LNCaP clone FGC (cell line): ENCODE measurements around the gene PYGL.

ENCODE experiments used
- DNase-seq: peaks from one replicate; pipeline ENCODE4 v3.0.0-alpha.2; 2011; ENCODE audit warnings: low read depth
- H3K4me3 ChIP-seq: 2 replicates; pipeline ENCODE4 v1.5.1; 2011; ENCODE audit warnings: mild to moderate bottlenecking, low read depth, low read length, control low read depth
- TF ChIP-seq, protein P1 (sequence below): IDR thresholded peaks from 2 replicates; pipeline ENCODE4 v1.5.1; 2012; ENCODE audit warnings: mild to moderate bottlenecking; ENCODE audit not compliant: control insufficient read depth, insufficient read depth; ENCODE audit errors: extremely low read depth

The PYGL gene

DNA sequence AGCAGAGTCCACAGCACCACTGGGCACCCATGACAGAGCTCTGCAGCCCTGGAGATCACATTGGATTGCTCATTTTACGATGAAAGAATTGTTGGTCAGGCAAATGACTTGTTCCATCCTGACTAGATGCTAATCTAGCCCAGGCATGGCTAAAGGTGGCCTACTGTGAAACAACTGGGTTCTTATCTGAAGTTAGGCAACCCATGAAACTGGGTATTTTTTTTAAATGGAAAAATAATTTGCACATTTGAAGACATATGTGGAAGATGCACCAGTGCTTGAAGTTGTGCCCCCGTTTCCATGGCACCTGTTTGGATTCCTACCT, 8.3 kb downstream of the PYGL start:
- TF ChIP-seq, protein P1, sequence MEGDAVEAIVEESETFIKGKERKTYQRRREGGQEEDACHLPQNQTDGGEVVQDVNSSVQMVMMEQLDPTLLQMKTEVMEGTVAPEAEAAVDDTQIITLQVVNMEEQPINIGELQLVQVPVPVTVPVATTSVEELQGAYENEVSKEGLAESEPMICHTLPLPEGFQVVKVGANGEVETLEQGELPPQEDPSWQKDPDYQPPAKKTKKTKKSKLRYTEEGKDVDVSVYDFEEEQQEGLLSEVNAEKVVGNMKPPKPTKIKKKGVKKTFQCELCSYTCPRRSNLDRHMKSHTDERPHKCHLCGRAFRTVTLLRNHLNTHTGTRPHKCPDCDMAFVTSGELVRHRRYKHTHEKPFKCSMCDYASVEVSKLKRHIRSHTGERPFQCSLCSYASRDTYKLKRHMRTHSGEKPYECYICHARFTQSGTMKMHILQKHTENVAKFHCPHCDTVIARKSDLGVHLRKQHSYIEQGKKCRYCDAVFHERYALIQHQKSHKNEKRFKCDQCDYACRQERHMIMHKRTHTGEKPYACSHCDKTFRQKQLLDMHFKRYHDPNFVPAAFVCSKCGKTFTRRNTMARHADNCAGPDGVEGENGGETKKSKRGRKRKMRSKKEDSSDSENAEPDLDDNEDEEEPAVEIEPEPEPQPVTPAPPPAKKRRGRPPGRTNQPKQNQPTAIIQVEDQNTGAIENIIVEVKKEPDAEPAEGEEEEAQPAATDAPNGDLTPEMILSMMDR, result no peak
- no peak overlapping the region for H3K4me3 ChIP-seq
- DNase-seq, result no peak

DNA sequence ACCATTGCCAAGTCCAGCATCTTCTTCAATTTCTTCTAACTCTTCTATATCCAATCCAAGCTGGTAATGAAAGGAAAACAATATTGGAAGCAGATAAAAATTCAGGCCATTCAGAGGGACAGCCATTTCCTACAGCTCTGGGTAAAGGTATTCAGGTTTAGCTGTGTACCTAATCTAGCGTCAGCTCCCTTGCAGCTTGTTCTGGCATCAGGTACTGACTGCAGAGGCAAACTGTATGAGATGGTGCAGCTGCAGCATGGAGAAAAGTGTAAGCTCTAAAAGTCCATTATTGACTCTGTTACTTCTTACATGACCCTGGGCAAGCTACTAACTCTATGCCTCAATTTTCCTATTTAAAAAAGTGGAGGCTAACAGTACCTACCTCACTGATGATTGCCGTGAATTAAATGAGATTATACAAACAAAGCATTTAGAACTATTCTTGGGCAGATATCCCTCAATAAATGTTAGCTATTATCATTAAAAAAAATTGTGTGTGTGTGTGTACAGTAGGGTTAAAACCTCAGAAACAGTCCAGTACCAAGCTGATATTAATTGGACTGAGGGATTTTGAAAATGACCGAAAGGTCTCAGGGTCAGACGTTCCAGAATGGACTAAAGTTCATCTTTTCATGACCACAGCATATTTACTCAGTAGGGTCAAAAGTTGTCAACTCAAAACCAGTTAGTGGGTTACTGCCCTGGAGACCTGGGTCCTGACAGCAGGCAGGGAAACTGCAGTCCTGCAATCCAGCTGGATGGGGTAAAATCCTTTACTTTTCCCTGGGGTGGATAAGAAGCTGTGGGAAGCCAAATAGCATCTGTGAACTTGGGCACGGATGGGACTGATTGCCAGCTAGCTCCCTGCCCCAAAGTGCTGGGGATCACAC, 8.9 kb downstream of the PYGL start:
- TF ChIP-seq, protein P1, result no peak
- no peak overlapping the region for H3K4me3 ChIP-seq
- no peak for DNase-seq

DNA sequence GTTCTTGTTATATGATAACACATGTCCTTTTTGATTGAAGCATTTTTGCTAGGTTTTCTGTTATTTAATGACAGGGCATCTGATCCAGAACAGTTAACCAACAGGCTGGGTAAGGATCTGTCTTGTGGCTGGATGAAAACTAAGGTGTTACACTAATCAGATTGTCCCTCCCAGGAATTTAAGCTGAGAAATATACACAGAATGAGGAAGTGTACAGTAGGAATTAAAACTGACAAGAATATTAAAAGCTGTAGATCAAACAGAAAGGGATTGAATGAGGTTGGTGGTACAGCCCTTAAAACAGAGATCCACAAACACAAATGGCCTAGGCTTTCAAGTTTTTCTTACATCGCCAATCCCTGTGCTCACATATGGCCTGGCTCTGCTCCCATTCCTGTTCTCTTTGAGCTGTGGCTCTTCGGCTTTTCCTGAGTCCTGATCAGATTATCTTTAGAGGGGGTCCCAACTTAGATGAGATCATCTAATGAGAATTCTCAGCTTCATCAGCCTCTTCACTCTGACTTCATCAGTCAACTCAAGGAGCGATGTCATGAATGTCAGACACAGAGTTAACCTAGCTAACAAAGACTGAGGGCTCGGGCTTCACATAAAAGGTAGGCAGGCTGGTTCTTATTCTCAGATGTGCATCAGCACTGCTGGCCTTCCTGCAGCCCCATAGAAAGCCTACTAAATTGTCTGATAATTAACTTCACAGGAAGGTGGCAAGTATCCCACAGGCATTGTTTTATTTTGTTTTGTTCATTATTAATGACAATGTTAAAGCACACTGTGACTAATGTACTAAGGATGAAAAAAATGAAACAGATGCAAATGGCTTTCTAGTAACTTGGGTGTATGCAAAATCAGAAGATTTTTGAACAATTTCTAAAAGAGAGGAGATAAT, 11.4 kb downstream of the PYGL start:
- H3K4me3 ChIP-seq, result no peak overlapping the region
- TF ChIP-seq, protein P1, result no peak
- no peak for DNase-seq

DNA sequence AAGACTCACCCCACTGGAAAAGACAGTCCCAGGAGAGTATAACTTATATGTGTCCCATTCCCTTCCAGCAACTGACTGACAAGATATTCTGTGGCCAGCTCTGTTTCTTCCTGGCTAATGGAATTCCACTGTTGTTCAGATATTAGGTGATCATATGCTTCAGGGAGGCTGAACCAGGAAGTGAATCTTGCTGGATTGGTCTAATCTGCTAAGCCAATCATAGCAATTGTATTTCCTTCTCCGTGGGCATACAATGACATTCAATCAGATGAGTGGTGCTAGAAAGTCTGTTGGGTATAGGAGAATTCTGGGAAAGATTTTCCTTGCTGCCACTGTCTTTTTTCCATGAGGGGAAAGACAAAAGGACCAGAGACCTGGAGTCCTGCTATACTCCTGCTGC, 12.1 kb downstream of the PYGL start:
- no peak for DNase-seq
- TF ChIP-seq, protein P1, result no peak
- no peak overlapping the region for H3K4me3 ChIP-seq

DNA sequence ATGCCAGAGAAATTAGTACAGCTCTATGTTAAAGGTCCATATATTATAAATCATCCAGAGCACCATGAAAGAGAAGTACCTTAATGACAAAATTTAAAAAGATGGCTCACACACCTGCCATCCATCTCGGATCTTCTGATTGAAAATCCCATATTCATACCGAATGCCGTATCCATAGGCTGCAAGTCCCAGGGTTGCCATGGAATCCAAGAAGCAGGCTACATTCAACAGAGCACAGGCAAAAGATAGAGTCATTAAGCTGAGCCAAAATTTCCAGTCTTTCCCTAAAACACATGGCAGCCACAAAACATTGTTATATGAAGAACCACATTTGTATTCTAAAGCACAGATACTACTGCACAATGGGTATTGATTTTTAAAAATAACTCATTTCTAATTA, 12.7 kb downstream of the PYGL start:
- no peak for DNase-seq
- H3K4me3 ChIP-seq, result no peak overlapping the region
- TF ChIP-seq, protein P1, result no peak

DNA sequence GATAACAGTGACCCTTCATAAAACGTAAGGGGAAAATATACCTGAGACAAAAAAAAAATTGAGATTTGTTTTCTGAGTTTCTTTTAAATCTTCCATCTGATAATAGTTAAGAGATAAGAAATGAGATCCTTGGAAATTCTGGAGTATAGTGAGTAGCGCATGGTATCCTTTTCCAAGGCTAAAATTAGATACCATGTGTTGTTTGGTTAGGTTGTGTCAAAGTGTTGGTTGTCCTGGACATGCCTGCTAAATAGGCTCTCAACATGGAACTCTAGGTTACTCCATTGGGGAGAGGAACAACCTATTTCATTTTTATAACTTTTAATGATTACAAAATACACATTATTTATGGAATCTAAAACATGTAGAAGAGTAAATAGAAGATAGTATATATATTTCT, 14.8 kb downstream of the PYGL start:
- TF ChIP-seq, protein P1, result no peak
- no peak for DNase-seq
- no peak overlapping the region for H3K4me3 ChIP-seq
